ENCODE measurements around the gene ADARB2.
A peak's percentile ranks its signal among the peaks of the same experiment; 100 is the strongest.

The ADARB2 gene

DNA sequence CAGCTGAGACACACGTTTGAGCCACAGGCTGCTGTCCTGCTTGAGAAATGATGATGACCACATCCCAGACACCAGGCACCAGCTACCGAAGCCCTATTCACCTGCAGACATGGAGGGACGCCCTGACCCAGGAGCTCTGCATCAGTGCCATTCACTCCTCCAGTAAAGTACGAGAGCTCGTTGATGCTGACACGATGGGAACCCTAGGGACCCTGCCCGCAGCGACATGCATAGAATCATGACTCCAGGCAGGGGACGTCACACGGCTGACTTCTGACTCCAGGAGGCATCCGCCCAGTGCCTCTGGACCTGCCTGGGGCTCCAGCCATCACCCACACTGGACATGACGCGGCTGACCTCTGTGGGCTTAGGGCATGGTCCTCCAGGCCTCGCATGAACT is 129.9 kb downstream of the ADARB2 start:
- no peak for TF ChIP-seq POU2F2 (IDR thresholded peaks at IDR 0.05; ENCODE audit: low read depth, low read length)
- TF ChIP-seq POLR2AphosphoS5 (IDR thresholded peaks at IDR 0.05; ENCODE audit: low read depth, low read length): no peak
- TF ChIP-seq SPI1 (IDR thresholded peaks at IDR 0.05; ENCODE audit: low read depth, low read length): no peak
- no peak for TF ChIP-seq TAF1 (IDR thresholded peaks at IDR 0.05; ENCODE audit: low read depth, low read length)
- TF ChIP-seq PAX5 (IDR thresholded peaks at IDR 0.05; ENCODE audit: insufficient read depth, low read length, severe bottlenecking): no peak
- no peak for TF ChIP-seq POLR2A (IDR thresholded peaks at IDR 0.05; ENCODE audit: low read depth, low read length)
- FAIRE-seq (no peak), DNase-seq (ENCODE audit: insufficient read length, low spot score) (no peak)

DNA sequence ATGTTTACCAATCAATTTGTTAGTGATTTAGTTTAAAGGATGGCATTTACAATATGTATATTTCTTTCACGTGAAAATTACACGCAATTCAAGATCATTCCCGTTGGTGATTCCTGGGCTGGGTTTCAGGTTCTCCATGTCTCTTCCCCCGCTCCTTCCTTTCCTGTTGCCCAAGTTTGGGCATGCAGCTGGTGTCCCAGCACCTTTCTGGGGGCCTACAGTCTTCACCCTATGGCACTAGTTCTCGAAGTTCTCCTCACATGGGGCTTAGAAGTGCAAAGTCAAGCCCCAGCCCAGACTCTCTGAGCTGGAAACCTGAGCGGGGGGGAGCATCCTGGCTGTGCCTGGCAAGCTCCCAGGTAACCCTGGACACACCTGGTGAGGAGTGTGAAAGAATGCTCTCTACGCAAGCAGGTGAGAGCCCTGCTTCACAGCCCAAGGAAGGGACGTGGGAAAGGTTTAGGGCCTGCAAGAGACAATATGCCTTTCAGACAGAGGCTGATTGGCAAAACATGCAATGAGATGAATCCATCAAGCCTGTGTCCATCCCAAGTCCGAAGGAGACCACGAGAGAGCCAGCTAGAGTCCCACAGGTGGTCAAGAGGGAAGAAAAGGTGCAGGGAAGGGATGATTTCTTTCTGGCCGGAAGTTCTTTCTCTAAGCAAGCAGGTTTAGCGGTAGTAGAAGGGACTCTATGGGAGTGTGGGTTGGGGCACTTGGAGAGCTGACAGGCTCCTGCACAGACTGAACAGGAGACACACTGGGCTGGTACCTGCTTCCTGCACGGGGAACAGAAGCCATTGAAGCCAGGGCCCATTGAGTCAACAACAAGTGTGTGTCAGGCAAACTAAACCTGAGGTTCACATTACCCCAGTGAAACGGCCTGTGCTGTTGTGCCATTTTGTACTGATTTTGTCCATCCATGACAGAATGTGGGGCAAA is 131.1 kb downstream of the ADARB2 start:
- DNase-seq (ENCODE audit: insufficient read length, low spot score): no peak
- TF ChIP-seq POU2F2 (IDR thresholded peaks at IDR 0.05; ENCODE audit: low read depth, low read length) (no peak), SPI1 (IDR thresholded peaks at IDR 0.05; ENCODE audit: low read depth, low read length) (no peak), TAF1 (IDR thresholded peaks at IDR 0.05; ENCODE audit: low read depth, low read length) (no peak), PAX5 (IDR thresholded peaks at IDR 0.05; ENCODE audit: insufficient read depth, low read length, severe bottlenecking) (no peak), POLR2A (IDR thresholded peaks at IDR 0.05; ENCODE audit: low read depth, low read length) (no peak), POLR2AphosphoS5 (IDR thresholded peaks at IDR 0.05; ENCODE audit: low read depth, low read length) (no peak)
- FAIRE-seq: no peak

DNA sequence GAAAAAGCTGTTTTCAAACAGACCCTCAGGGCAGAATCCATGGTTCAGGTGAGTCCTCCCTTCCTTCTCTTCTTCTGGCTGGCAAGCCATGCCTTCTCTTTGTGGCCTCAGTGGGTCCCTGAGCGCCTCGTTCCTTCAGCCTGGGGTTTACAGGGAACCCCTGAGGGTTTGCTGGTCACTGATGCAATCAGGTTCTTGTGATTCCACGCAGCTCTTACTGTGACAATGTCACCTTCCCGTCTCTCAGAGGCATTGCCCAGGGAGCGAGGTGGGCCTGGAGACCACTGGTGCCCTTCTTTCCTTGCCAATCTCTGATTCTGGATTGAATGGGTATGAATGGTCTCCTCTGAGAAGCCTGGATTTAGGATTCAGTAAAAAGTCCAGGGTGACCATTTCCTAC is 132.2 kb downstream of the ADARB2 start:
- TF ChIP-seq POU2F2 (IDR thresholded peaks at IDR 0.05; ENCODE audit: low read depth, low read length) (no peak), TAF1 (IDR thresholded peaks at IDR 0.05; ENCODE audit: low read depth, low read length) (no peak), SPI1 (IDR thresholded peaks at IDR 0.05; ENCODE audit: low read depth, low read length) (no peak), PAX5 (IDR thresholded peaks at IDR 0.05; ENCODE audit: insufficient read depth, low read length, severe bottlenecking) (no peak), POLR2A (IDR thresholded peaks at IDR 0.05; ENCODE audit: low read depth, low read length) (no peak), POLR2AphosphoS5 (IDR thresholded peaks at IDR 0.05; ENCODE audit: low read depth, low read length) (no peak)
- no peak for DNase-seq (ENCODE audit: insufficient read length, low spot score)
- FAIRE-seq: no peak

DNA sequence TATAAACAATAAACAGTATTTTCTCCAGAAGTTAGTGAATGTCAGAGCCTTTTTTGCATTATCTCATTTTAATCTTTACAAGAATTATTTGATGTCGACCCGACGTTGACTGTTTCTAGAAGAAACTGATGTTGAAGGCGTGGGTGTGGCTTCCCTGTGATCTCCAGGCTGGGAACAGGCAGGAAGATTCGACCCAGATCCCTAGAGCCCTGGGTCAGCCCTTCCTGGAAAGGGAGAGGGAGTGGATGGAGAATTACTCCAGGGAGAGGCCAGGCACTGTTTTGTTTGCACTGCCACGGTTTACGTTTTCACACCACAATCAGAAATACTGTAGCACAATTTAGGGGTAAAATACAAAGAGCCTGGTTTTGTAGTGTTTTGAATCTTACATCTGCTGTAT is 133.1 kb downstream of the ADARB2 start:
- FAIRE-seq (no peak), DNase-seq (ENCODE audit: insufficient read length, low spot score) (no peak)
- TF ChIP-seq SPI1 (IDR thresholded peaks at IDR 0.05; ENCODE audit: low read depth, low read length) (no peak), PAX5 (IDR thresholded peaks at IDR 0.05; ENCODE audit: insufficient read depth, low read length, severe bottlenecking) (no peak), TAF1 (IDR thresholded peaks at IDR 0.05; ENCODE audit: low read depth, low read length) (no peak), POLR2AphosphoS5 (IDR thresholded peaks at IDR 0.05; ENCODE audit: low read depth, low read length) (no peak), POU2F2 (IDR thresholded peaks at IDR 0.05; ENCODE audit: low read depth, low read length) (no peak), POLR2A (IDR thresholded peaks at IDR 0.05; ENCODE audit: low read depth, low read length) (no peak)

DNA sequence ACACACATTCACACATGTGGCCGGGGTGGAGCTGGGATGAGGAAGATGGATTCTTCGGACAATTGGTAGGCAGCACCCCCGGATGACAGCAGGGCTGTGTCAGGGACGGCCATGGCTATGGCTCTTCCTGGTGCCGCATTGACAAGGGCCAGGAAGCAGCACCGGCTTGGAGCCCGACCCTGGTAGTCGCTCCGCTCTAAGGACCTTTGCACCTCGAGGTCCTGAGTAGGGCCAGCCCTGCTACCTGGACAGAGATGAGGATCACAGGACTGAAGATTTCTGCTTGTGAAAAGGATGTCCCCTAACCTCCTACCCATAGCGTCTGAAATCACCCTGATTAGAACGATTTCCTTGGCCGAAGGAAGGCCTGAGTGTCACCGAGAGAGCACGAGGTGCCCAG is 134.1 kb downstream of the ADARB2 start:
- FAIRE-seq (no peak), DNase-seq (ENCODE audit: insufficient read length, low spot score) (no peak)
- no peak for TF ChIP-seq POLR2A (IDR thresholded peaks at IDR 0.05; ENCODE audit: low read depth, low read length)

DNA sequence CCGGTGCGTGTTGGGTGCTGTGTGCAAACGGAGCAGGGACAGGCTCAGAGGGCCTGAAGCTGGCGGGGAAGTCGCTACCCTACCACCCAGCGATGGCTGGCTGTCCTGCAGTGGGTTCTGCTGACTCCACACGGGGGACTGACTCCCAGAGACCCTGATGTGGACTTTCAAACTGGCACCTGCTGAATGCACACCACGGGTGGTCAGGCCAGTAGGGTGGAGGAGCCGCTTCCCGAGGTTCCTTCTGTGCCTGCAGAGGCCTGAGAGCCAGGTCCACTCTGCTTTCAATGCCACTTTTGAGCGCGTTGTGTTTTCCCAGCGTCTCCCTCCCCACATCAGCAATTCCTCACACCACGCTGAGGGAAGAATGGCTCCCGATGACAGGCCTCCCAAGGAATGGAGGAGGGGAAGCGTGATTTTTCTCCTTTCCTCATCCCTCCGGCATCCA is 135.3 kb downstream of the ADARB2 start:
- FAIRE-seq: no peak
- TF ChIP-seq POU2F2 (IDR thresholded peaks at IDR 0.05; ENCODE audit: low read depth, low read length) (no peak), POLR2A (IDR thresholded peaks at IDR 0.05; ENCODE audit: low read depth, low read length) (no peak), SPI1 (IDR thresholded peaks at IDR 0.05; ENCODE audit: low read depth, low read length) (no peak), TAF1 (IDR thresholded peaks at IDR 0.05; ENCODE audit: low read depth, low read length) (no peak), POLR2AphosphoS5 (IDR thresholded peaks at IDR 0.05; ENCODE audit: low read depth, low read length) (no peak), PAX5 (IDR thresholded peaks at IDR 0.05; ENCODE audit: insufficient read depth, low read length, severe bottlenecking) (no peak)
- no peak for DNase-seq (ENCODE audit: insufficient read length, low spot score)

DNA sequence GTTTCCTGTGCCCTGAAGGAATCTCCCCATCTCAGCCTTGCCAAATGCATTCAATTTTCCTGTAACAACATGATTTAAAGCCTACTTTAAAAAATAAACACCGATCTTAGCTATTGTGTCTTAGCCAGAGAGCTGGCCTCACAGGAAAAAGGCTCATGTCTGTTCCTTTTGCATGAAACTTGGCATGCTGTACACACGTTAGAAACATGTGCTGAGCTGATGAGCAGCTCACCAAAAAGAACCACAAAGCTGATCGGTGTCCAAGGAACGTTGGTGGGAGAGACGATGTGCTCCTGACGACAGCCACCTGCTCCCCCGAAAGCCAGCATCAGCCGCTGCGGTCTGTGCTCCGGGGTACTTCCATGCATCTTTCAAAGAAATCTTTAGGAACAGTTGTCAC is 135.9 kb downstream of the ADARB2 start:
- FAIRE-seq: no peak
- TF ChIP-seq POU2F2 (IDR thresholded peaks at IDR 0.05; ENCODE audit: low read depth, low read length) (no peak), TAF1 (IDR thresholded peaks at IDR 0.05; ENCODE audit: low read depth, low read length) (no peak), SPI1 (IDR thresholded peaks at IDR 0.05; ENCODE audit: low read depth, low read length) (no peak), POLR2AphosphoS5 (IDR thresholded peaks at IDR 0.05; ENCODE audit: low read depth, low read length) (no peak), PAX5 (IDR thresholded peaks at IDR 0.05; ENCODE audit: insufficient read depth, low read length, severe bottlenecking) (no peak), POLR2A (IDR thresholded peaks at IDR 0.05; ENCODE audit: low read depth, low read length) (no peak)
- DNase-seq (ENCODE audit: insufficient read length, low spot score): no peak

DNA sequence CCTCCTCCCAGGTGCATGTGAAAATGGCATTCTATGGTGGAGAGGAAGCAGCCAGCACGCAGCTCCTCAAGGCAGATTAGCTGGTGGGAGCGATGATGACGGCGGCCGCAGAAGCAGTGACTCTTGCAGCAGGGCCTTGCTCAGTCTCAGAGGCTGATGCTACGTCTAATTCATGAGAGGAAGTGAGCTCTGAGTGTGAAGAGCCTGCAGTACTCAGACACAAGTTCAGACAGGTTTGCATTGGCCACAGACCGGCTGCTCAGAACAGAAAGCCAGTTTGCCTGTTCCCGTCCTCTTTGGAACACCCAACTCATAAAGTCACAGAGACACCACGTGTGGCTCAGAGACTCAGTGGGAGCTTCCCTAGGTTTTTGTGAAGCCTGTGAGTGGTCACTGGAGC is 136.5 kb downstream of the ADARB2 start:
- DNase-seq (ENCODE audit: insufficient read length, low spot score) (no peak), FAIRE-seq (peak; percentile 57)
- TF ChIP-seq PAX5 (IDR thresholded peaks at IDR 0.05; ENCODE audit: insufficient read depth, low read length, severe bottlenecking): no peak
- TF ChIP-seq SPI1 (IDR thresholded peaks at IDR 0.05; ENCODE audit: low read depth, low read length): peak; percentile 78

DNA sequence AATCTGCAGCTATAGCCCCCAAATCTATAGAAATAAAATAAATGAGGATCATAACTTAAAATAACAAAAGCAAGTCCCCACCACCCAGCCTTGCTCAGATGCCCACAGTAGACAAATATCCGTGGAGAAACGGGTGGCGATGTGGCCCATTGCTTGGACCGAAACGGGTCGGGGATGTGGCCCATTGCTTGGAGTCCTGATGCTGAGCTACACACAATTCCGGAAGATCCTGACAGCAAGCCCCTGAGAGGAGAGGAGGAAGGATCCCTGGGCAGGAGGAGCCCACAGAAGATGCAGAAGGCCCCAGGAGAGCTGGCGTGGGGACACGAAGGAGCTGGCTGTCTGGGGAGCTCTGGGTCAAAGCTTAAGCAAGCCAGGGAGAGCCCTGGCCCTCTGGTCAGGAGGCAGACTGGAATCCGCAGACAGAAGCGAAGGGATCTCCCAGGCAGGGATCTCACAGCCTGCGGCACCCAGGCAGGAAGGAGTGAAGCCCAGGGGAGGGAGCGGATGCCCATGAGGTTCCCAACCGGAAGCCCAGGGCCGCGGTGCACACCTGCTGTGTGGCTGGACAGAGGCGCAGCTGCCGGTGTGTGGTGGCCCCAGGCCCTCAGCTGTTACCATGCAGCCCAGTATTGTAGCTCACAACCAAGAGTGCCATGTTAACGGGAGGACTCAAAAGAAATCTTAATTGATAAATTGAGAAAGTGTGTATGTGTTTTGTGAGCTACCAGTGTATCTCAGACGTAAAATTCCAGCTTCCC is 138.8 kb downstream of the ADARB2 start:
- FAIRE-seq: no peak
- no peak for TF ChIP-seq TAF1 (IDR thresholded peaks at IDR 0.05; ENCODE audit: low read depth, low read length)
- no peak for TF ChIP-seq POU2F2 (IDR thresholded peaks at IDR 0.05; ENCODE audit: low read depth, low read length)
- TF ChIP-seq POLR2A (IDR thresholded peaks at IDR 0.05; ENCODE audit: low read depth, low read length): no peak
- no peak for TF ChIP-seq SPI1 (IDR thresholded peaks at IDR 0.05; ENCODE audit: low read depth, low read length)
- no peak for TF ChIP-seq PAX5 (IDR thresholded peaks at IDR 0.05; ENCODE audit: insufficient read depth, low read length, severe bottlenecking)
- TF ChIP-seq POLR2AphosphoS5 (IDR thresholded peaks at IDR 0.05; ENCODE audit: low read depth, low read length): no peak
- DNase-seq (ENCODE audit: insufficient read length, low spot score): no peak
